A673 (cell line): Measurements from ENCODE around the gene CSNK2B. TPM values are rescaled to one million over a fixed set of nuclear protein-coding genes. Genes with fewer than 3 reads are reported as not detected.

Experiments used
- BruUV-seq: library from RNA; stranded (reverse); fragments of 400-500 nt; replicated peaks from 2 replicates; lab custom pipeline; 2021; lab: Mats Ljungman, UMichigan
- CTCF ChIA-PET: fragments of 300-600 bp; sonication (Branson Sonifier 250); formaldehyde crosslinking; loops from one replicate; lab custom pipeline; 2022; ENCODE audit warnings: antibody characterized with exemption; lab: Charles Lee
- POLR2A ChIA-PET: fragments of 300-600 bp; sonication (Branson Sonifier 250); formaldehyde crosslinking; loops from one replicate; lab custom pipeline; 2022; ENCODE audit warnings: antibody characterized with exemption; ENCODE audit not compliant: low non-redundant PET; lab: Charles Lee
- DNase-seq: peaks from one replicate; pipeline ENCODE4 v3.0.0-alpha.2; 2015; ENCODE audit warnings: low spot score
- H3K27ac ChIP-seq: fragments of 200-600 bp; sonication (generic); 2 replicates; pipeline ENCODE4 v1.5.1; 2016; ENCODE audit warnings: mixed run types, low read depth, mild to moderate bottlenecking, mixed read lengths, antibody characterized with exemption, low read length; ENCODE audit not compliant: poor library complexity, severe bottlenecking
- H3K27me3 ChIP-seq: fragments of 200-600 bp; sonication (generic); replicated peaks from 2 replicates; pipeline ENCODE4 v1.6.1; 2017; ENCODE audit warnings: mixed run types, low read depth, mild to moderate bottlenecking, mixed read lengths, antibody characterized with exemption, low read length; ENCODE audit not compliant: insufficient read depth, poor library complexity
- H3K36me3 ChIP-seq: fragments of 200-600 bp; sonication (generic); 2 replicates; pipeline ENCODE4 v1.6.1; 2016; ENCODE audit warnings: mixed run types, mild to moderate bottlenecking, mixed read lengths, antibody characterized with exemption, low read length; ENCODE audit not compliant: insufficient read depth, poor library complexity, severe bottlenecking
- H3K4me1 ChIP-seq: fragments of 200-600 bp; sonication (generic); 2 replicates; pipeline ENCODE4 v1.6.1; 2017; ENCODE audit warnings: mixed run types, mild to moderate bottlenecking, mixed read lengths, antibody characterized with exemption, low read length; ENCODE audit not compliant: insufficient read depth, poor library complexity, severe bottlenecking
- H3K4me3 ChIP-seq: fragments of 200-600 bp; sonication (generic); 2 replicates; pipeline ENCODE4 v1.5.1; 2016; ENCODE audit warnings: low read depth, mixed run types, mild to moderate bottlenecking, mixed read lengths, low read length; ENCODE audit not compliant: poor library complexity, severe bottlenecking
- H3K9me3 ChIP-seq: fragments of 200-600 bp; sonication (generic); 2 replicates; pipeline ENCODE4 v1.6.1; 2016; ENCODE audit warnings: mixed run types, low read depth, mild to moderate bottlenecking, mixed read lengths, antibody characterized with exemption, low read length; ENCODE audit not compliant: poor library complexity, severe bottlenecking
- EZH2 ChIP-seq: fragments of 200-600 bp; sonication (generic); IDR thresholded peaks from 2 replicates; pipeline ENCODE4 v1.6.1; 2017; ENCODE audit warnings: borderline replicate concordance, low read depth, mild to moderate bottlenecking, mixed read lengths, antibody characterized with exemption, low read length; ENCODE audit not compliant: poor library complexity, severe bottlenecking
- intact Hi-C: fragments of 100-400 bp; cut with micrococcal nuclease; formaldehyde crosslinking; loops from one replicate; pipeline ENCODE4 v1.10.0; 2022; ENCODE audit not compliant: unreplicated experiment
- total RNA-seq: library from RNA; stranded (reverse); gene quantifications from 2 replicates; pipeline ENCODE4 v1.2.3, GENCODE V29; 2021
- TF ChIP-seq, protein P1 (sequence below): fragments of 300-800, 200-600 bp; sonication (generic); conservative IDR thresholded peaks from 2 replicates; pipeline ENCODE4 v1.5.1; 2017; ENCODE audit warnings: low read depth, mild to moderate bottlenecking, antibody characterized with exemption, low read length, moderate library complexity, mixed read lengths

The CSNK2B gene
- total RNA-seq, 1 experiment from 2014 or later = 253 TPM

DNA sequence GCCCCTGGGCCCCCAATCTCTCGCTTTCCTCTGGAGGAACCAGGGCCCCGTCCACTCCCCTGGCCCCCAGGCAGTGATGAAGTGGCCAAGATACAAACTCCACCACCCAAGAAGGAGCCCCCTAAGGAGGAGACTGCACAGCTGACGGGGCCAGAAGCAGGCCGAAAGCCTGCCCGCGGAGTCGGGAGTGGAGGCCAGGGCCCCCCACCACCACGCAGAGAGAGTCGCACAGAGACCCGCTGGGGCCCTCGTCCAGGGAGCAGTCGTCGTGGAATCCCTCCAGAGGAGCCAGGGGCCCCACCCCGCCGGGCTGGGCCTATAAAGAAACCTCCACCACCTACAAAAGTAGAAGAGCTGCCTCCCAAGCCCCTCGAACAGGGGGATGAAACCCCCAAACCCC is 34.7 kb upstream of the CSNK2B start:
- Histone ChIP-seq H3K4me3 (no peak overlapping the region), H3K36me3 (peaks cover 100% of the 10 kb centered on the region), H3K9me3 (no peaks in the 10 kb centered on the region), H3K27ac (no peak overlapping the region), H3K4me1 (no peaks in the 10 kb centered on the region), H3K27me3 (no peaks in the 10 kb centered on the region)
- TF ChIP-seq, protein P1, sequence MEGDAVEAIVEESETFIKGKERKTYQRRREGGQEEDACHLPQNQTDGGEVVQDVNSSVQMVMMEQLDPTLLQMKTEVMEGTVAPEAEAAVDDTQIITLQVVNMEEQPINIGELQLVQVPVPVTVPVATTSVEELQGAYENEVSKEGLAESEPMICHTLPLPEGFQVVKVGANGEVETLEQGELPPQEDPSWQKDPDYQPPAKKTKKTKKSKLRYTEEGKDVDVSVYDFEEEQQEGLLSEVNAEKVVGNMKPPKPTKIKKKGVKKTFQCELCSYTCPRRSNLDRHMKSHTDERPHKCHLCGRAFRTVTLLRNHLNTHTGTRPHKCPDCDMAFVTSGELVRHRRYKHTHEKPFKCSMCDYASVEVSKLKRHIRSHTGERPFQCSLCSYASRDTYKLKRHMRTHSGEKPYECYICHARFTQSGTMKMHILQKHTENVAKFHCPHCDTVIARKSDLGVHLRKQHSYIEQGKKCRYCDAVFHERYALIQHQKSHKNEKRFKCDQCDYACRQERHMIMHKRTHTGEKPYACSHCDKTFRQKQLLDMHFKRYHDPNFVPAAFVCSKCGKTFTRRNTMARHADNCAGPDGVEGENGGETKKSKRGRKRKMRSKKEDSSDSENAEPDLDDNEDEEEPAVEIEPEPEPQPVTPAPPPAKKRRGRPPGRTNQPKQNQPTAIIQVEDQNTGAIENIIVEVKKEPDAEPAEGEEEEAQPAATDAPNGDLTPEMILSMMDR = no peak
- TF ChIP-seq EZH2 = no peak
- DNase-seq = no peak
- TSS peak; percentile 15 for BruUV-seq
- intact Hi-C loops = no loop called here
- ChIA-PET CTCF (no interaction called here), POLR2A (no interaction called here)

DNA sequence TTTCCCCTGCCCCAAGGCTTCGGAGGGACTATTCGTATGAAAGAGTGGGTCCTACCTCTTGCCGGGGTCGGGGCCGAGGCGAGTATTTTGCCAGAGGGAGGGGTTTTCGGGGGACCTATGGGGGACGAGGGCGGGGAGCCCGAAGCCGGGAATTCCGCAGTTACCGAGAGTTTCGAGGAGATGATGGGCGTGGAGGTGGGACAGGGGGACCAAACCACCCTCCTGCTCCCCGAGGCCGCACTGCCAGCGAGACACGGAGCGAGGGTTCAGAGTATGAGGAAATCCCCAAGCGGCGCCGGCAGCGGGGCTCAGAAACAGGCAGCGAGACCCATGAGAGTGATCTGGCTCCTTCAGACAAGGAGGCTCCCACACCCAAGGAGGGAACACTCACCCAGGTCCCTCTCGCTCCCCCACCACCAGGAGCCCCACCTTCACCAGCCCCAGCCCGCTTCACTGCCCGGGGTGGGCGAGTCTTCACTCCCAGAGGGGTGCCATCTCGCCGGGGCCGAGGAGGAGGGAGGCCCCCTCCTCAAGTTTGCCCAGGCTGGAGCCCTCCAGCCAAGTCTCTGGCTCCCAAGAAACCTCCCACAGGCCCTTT is 34.1 kb upstream of the CSNK2B start:
- ChIA-PET CTCF (no interaction called here), POLR2A (no interaction called here)
- no TSS peak for BruUV-seq
- no peak overlapping the region for H3K4me3 ChIP-seq
- no peaks in the 10 kb centered on the region for H3K27me3 ChIP-seq
- no peaks in the 10 kb centered on the region for H3K9me3 ChIP-seq
- DNase-seq = no peak
- H3K36me3 ChIP-seq = peaks cover 100% of the 10 kb centered on the region
- no peaks in the 10 kb centered on the region for H3K4me1 ChIP-seq
- no peak for TF ChIP-seq EZH2
- TF ChIP-seq, protein P1 = no peak
- intact Hi-C loops = no loop called here
- peak overlapping the region; percentile 65 for H3K27ac ChIP-seq

DNA sequence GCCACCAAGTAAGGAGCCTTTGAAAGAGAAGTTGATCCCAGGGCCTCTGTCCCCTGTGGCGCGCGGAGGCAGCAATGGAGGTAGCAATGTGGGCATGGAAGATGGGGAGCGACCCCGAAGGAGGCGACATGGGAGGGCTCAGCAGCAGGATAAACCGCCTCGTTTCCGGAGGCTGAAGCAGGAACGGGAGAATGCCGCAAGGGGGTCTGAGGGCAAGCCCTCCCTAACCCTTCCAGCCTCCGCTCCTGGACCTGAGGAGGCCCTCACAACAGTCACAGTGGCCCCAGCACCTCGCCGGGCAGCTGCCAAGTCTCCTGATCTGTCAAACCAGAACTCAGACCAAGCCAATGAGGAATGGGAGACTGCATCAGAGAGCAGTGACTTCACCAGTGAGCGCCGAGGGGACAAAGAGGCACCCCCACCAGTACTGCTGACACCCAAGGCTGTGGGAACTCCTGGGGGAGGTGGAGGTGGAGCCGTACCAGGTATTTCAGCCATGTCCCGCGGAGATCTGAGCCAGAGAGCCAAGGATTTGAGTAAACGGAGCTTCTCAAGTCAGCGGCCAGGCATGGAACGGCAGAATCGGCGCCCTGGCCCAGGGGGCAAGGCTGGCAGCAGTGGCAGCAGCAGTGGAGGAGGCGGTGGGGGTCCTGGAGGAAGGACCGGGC is 33.5 kb upstream of the CSNK2B start:
- no TSS peak for BruUV-seq
- TF ChIP-seq, protein P1 = no peak
- TF ChIP-seq EZH2 = no peak
- Histone ChIP-seq H3K4me3 (no peak overlapping the region), H3K27ac (peak overlapping the region; percentile 65), H3K4me1 (no peaks in the 10 kb centered on the region), H3K27me3 (no peaks in the 10 kb centered on the region), H3K9me3 (no peaks in the 10 kb centered on the region), H3K36me3 (peaks cover 100% of the 10 kb centered on the region)
- DNase-seq = no peak
- intact Hi-C loops = no loop called here
- CTCF ChIA-PET = no interaction called here
- POLR2A ChIA-PET = no interaction called here
